HG03175 (cell line): ENCODE measurements around the gene RAB11FIP5.
"Not testable (repeated sequence)": the region's sequence is repeated elsewhere in the genome, so short reads cannot be mapped to it uniquely, and the experiment has no call there.

Source experiments
- ATAC-seq: cut with Tn5 transposase; IDR thresholded peaks from one replicate; pipeline ENCODE4 v1.9.1; 2021; ENCODE audit warnings: mild to moderate bottlenecking, moderate library complexity; ENCODE audit not compliant: unreplicated experiment

RAB11FIP5 gene

GRCh38 chr2:73071360-73072128 is 41.2 kb downstream of the RAB11FIP5 start, which contains the start of gene SFXN5:
Gene SFXN5, minus strand, starts transcription at chr2:73071712. Its CDS starts 7 bp downstream, at chr2:73071705.
- ATAC-seq, result peak; percentile 96

DNA sequence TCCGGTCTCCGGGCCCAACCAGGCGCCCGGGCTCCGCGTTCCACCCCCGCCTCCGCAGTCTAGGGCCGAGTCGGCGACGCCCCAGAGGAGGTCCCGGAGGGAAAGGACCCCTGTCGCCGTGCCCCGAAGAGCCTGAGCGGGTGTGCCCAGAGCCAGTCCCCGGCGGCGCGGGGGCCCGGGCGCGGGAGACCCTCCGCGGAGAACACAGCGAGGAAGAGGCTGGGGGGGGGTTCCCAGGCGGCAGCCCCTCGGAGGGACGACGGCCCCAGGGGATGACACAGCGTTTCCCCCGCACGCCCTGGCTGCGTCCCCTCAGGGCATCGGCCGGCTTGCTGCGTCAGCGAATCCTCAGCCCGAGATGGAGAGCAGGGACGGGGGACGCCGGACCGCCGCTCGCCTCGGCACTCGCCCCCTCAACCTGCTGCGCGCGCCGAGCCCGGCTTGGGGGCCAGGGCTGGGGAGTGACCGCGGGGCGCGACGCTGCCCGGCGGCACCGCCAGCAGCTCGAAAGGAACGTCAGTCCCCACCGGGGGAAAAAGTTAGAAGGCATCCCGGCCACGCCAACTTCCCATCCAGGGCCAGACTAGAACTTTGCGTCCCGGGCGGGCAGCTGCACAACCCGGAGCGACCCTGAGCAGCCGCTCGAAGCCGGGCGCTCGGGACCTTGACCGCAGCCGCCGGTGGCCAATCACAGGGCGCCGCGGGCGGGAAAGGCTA is 41.9 kb downstream of the RAB11FIP5 start:
- ATAC-seq, result peak; percentile 13

DNA sequence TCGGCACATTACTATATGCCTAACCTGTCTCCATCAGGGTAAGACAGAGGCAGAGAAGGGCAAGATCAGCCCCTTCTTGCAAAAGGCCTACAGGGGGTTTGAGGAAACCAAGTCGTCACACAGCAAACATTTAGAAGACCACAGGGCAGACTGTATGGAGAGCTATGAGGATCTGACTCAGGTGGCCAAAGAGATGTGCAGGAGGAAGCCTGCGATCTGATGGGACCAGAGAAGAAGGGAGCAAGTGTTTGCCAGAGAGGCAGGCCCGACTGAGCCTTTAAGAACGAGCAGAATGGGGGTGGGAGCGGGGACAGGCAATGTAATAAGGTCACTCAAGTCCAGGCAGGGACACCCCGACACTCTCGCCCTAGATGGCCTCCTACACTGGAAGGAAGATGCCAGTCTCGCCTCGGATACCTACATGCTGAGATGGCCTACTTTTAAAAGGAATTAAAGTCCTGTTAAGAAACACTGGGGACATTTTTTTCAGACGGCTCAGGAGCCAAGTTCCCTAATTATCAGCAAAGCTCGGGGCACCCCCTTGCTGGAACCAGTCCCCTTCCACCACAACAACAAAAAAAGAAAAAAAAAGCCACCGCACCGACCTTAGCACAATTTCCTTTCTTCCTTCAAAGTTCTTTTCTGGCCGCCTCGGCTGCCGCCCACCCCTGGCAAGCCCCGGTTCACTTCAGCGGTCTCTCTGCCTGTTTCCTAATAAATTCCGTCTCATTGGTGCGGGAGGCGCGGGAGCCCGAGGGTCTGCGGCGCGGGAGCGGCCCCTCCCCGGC is 42.7 kb downstream of the RAB11FIP5 start:
- no peak for ATAC-seq

- ATAC-seq, result no peak
Observed at GRCh38 chr2:73069041-73069854, 43.5 kb downstream of the RAB11FIP5 start.

- no peak for ATAC-seq
Observed at GRCh38 chr2:73068147-73068546, 44.6 kb downstream of the RAB11FIP5 start.

GRCh38 chr2:73067043-73067442 is 45.7 kb downstream of the RAB11FIP5 start:
- no peak for ATAC-seq

- not testable (repeated sequence) for ATAC-seq
Observed at GRCh38 chr2:73065070-73065469, 47.7 kb downstream of the RAB11FIP5 start.

- ATAC-seq, result no peak
Observed at GRCh38 chr2:73063909-73064875, 48.6 kb downstream of the RAB11FIP5 start.

- ATAC-seq, result no peak
Observed at GRCh38 chr2:73063472-73063871, 49.3 kb downstream of the RAB11FIP5 start.

DNA sequence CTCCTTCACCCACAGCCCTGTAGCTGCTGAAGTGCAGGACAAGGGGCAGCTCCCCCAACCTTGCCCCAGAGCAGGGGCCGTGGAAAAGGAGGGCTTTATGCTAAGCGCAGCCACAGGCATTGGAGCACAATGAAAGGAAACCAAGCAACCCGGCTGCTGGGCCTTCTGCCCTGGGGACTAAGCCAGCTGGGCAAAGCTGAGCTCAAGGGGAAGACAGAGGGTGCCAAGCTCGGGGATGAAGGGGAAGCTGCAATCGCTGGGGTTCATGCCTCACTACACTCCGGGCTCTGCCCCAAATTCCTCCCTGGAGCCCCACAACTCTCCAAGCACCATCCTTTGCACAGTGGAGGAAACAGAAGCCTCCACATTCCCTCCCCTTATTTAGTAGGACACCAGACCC is 53.6 kb downstream of the RAB11FIP5 start:
- ATAC-seq, result no peak

DNA sequence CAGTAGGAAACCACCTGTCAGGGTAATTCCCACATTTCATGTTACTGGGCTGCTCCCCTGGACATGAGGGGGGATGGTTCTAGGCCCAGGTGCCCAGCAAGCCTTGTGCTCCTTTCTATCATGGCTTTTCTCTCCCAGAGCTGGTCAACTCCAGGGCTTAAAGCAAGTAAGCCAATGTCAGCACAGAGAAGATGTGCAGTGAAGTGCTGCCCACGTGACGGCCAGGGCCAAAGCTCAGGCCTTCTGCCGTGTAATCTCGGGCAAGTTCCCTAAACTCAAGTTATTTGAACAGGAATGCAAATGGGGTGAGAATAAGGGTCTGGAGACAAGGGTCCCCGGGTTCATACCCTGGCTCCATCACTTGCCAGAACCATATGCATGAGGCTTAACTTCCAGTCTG is 57.8 kb downstream of the RAB11FIP5 start:
- ATAC-seq, result no peak

DNA sequence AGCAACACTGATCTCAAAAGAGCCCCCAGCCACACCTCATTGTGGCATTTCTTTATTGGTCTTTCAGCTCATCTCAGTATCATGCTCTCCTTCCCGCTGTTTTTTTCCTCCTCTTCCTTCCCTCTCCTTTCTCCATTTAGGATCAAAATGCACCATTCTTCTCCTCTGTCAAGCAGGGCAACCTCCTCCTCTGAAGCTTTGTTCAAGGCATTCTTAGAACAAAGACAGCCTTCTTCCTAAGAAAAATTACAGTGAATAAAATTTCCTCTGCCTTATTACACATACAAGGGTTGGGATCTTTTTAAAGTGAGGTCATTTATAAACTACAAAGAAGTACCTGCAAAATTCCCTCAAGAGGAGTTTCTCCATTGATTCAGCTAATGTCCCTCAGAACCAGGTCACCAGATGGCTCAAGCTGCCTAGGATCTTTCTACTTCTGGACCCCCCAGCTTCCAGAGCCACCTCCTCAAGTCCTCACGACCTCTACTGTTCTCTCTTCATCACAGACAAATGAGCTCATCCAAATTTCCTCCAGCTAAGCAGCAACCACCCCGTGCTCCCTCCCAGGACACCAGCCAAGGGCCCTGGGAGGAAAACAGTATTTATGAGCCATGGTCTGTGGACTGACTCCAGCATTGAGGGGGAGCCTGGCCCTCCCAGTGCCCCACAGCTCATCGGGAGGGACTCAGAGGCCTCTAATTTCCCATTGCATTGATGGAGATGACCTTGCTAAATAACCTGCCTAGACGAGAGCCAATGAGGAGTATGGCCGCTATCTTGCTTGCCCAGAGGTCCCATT is 59.2 kb downstream of the RAB11FIP5 start:
- ATAC-seq, result no peak

- no peak for ATAC-seq
Observed at GRCh38 chr2:73050121-73050545, 62.6 kb downstream of the RAB11FIP5 start.

- no peak for ATAC-seq
Observed at GRCh38 chr2:73043929-73044832, 68.6 kb downstream of the RAB11FIP5 start.

DNA sequence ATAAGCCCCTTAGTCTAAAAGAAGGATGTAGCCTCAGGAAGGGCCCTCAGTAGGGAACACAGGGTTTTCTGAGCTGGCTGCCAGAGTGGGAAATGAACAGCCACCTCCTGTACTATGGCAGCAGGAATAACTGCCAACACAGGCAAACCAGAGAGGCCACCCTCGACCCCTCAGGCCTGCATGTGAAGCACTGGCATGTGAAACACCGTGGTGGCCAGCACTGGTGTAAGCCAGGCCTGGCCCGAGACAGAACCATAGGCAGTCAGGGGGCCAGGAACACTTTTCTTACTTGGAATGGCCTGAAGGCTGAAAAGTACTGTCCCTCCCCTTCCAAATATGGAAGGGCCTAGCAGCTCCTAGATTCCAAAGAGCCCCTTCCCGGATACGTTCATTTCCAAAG is 69.5 kb downstream of the RAB11FIP5 start:
- ATAC-seq, result no peak

GRCh38 chr2:73037947-73038585 is 74.7 kb downstream of the RAB11FIP5 start:
- no peak for ATAC-seq

DNA sequence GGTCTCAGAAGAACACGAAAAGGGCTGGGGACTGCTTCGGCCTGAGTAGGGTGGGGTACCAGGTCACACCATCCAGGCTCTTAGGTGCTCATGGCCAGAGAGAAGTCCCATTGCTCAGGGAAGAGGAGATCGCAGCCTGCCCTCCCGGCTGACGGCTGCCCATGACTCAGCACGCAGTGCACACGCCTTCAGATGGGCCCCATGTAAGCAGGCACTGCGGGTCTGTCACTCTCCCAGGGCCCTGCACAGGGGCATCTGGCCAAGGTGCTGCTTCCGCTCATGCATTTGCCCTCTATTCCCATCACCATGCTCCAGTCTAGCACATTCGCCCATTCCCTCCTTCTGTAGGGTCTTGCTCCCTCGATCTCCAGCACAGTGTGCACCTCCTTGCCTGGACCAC is 76.0 kb downstream of the RAB11FIP5 start:
- no peak for ATAC-seq
